Pancreas (tissue), 10 donors: ENCODE results near the gene LFNG. TPM values are rescaled to one million over a fixed set of nuclear protein-coding genes. Genes with fewer than 3 reads are reported as not detected.

Source experiments
- ATAC-seq, 4 donors: fragments of 200-7000 bp; cut with Tn5 transposase; one replicate each; pipeline versions ENCODE4 v1.8.0 to v1.9.1; 2020; ENCODE audit warnings: mild to moderate bottlenecking in 4 of 4, moderate library complexity in 4 of 4
- DNase-seq, 6 donors: peaks; one replicate each; pipeline ENCODE4 v3.0.0-alpha.2; 2020
- FAIRE-seq: peaks from 2 replicates; lab custom pipeline; 2012; peaks lifted over from hg19 to GRCh38; lab: Jason Lieb, UNC
- H3K27ac ChIP-seq, 4 donors: fragments of 200-600 bp; sonication (generic); 1 replicate in 3 of 4; 2 replicates in 1 of 4; pipeline versions ENCODE4 v1.5.0 to v1.8.0; 2020
- H3K27me3 ChIP-seq, 4 donors: fragments of 200-600 bp; one replicate each; pipeline ENCODE4 v1.8.0; 2021
- H3K36me3 ChIP-seq, 3 donors: fragments of 200-600 bp; sonication (generic) in 1 of 3; one replicate each; pipeline versions ENCODE4 v1.5.0 to v1.8.0; 2020 to 2021
- H3K4me1 ChIP-seq, 3 donors: fragments of 200-600 bp; one replicate each; pipeline ENCODE4 v1.8.0; 2021
- H3K4me3 ChIP-seq, 4 donors: fragments of 200-600 bp; sonication (generic) in 2 of 4; one replicate each; pipeline versions ENCODE4 v1.5.0 to v1.8.0; 2020 to 2021
- H3K9me3 ChIP-seq, 4 donors: fragments of 200-600 bp; one replicate each; pipeline ENCODE4 v1.8.0; 2021
- CTCF ChIP-seq, 4 donors: fragments of 200-600 bp; sonication (generic) in 3 of 4; IDR thresholded peaks; one replicate each; pipeline versions ENCODE4 v1.5.0 to v1.8.0; 2021; ENCODE audit warnings: antibody characterized with exemption in 4 of 4
- WGBS, 2 donors: extraction: QIAGEN DNeasy Blood & Tissue Kit; methylation state at CpG; one replicate each; pipeline ENCODE4 v1.1.7; 2013; 5-methylcytosine and 5-hydroxymethylcytosine counted together
- intact Hi-C, 3 donors: fragments of 100-400 bp; cut with DNase I; formaldehyde crosslinking; loops; one replicate each; pipeline versions ENCODE4 v1.11.1 to v1.14.2; 2022
- polyA plus RNA-seq, 2 donors: library from polyadenylated mRNA; stranded (reverse); fragments of 200-250 nt; gene quantifications; one replicate each; pipeline ENCODE4 v1.2.3, GENCODE V29; 2013
- total RNA-seq, 6 donors: library from RNA; stranded (reverse); fragmentation: NEBNext Ultra II Directional in 4 of 6; extraction: Animal tissue kit (Norgen Biotek cat#: 25700) in 4 of 6; gene quantifications; one replicate each; pipeline versions ENCODE4 v1.2.1 to v1.2.4, GENCODE V29; 2021 to 2023
- donor health status: healthy with polysubstance abuse.
- donor health status: DM: no; HTN: no; CAD: no; lungs with moderate emphysema.
- donor health status: DM: no; HTN: no; CAD: no.
- donor health status: control.
- donor health status: control.
- donor health status: Bipolar disorder and iron deficiency.
- donor health status: DM: yes; HTN: yes; CAD: no.
- donor health status: DM: no; HTN: no; CAD: no.
- donor health status: DM: no; HTN: no; CAD: no.
- donor health status: DM: yes; HTN: yes; CAD: no.

LFNG gene
- total and polyA plus RNA-seq, 8 donors, result 28.2 to 66.8 (median 41.1) TPM

- intact Hi-C loops, result loop anchor here in 1 of 3 donors (10.0 kb wide), 1 partner anchor 209 kb away; the partner anchor contains the start of gene AMZ1
- WGBS, 2 donors, result 87 to 92% methylated on average over 13 to 18 of the region's 18 CpGs
- Histone ChIP-seq H3K4me3 (no peak overlapping the region), H3K27me3 (no peaks in the 10 kb centered on the region), H3K36me3 (no peaks in the 10 kb centered on the region), H3K27ac (no peak overlapping the region), H3K9me3 (no peaks in the 10 kb centered on the region), H3K4me1 (peaks cover 7 to 16% (median 12%) of the 10 kb centered on the region in 3 donors)
- DNase-seq (peak in 1 of 6 donors; percentile 59), ATAC-seq (no peak), FAIRE-seq (no peak)
- no peak for TF ChIP-seq CTCF (IDR thresholded peaks at IDR 0.05)
Observed at GRCh38 chr7:2475678-2476015, 43.9 kb upstream of the LFNG start.

- no peak for FAIRE-seq
- intact Hi-C loops, result loop anchor here in 1 of 3 donors (10.0 kb wide), 1 partner anchor 209 kb away; the partner anchor contains the start of gene AMZ1
- no peak within 1 kb of the TSS for H3K4me3 ChIP-seq
- H3K9me3 ChIP-seq, result no peaks in the 10 kb centered on the region
- H3K36me3 ChIP-seq, result no peaks in the 10 kb centered on the region
- H3K27ac ChIP-seq, result no peak within 1 kb of the TSS
- H3K4me1 ChIP-seq, result peaks cover 7 to 16% (median 12%) of the 10 kb centered on the region in 3 donors
- H3K27me3 ChIP-seq, result no peaks in the 10 kb centered on the region
- DNase-seq, result no peak
- 74 to 88% methylated on average over 3 to 7 of the region's 16 CpGs for WGBS, 2 donors
- no peak for ATAC-seq
- no peak for TF ChIP-seq CTCF (IDR thresholded peaks at IDR 0.05)
Observed at GRCh38 chr7:2476298-2476697, 43.3 kb upstream of the LFNG start, which contains the start of gene GRIFIN. GRIFIN (minus strand) TSS chr7:2476398; CDS start chr7:2476383, 15 bp downstream.

GRCh38 chr7:2476776-2477446 is 42.7 kb upstream of the LFNG start:
- no peak for TF ChIP-seq CTCF (IDR thresholded peaks at IDR 0.05)
- peaks cover 7 to 16% (median 12%) of the 10 kb centered on the region in 3 donors for H3K4me1 ChIP-seq
- H3K36me3 ChIP-seq, result no peaks in the 10 kb centered on the region
- no peaks in the 10 kb centered on the region for H3K9me3 ChIP-seq
- 70 to 87% methylated on average over 24 to 25 of the region's 25 CpGs for WGBS, 2 donors
- ATAC-seq, result no peak
- no peak for DNase-seq
- H3K4me3 ChIP-seq, result no peak overlapping the region
- H3K27me3 ChIP-seq, result no peaks in the 10 kb centered on the region
- intact Hi-C loops, result loop anchor here in 1 of 3 donors (10.0 kb wide), 1 partner anchor 208 kb away; the partner anchor contains the start of gene AMZ1
- no peak for FAIRE-seq
- H3K27ac ChIP-seq, result no peak overlapping the region

- TF ChIP-seq CTCF (IDR thresholded peaks at IDR 0.05), result peak; percentile 56 to 79 (median 70)
- peaks cover 7 to 16% (median 12%) of the 10 kb centered on the region in 3 donors for H3K4me1 ChIP-seq
- H3K36me3 ChIP-seq, result no peaks in the 10 kb centered on the region
- WGBS, 2 donors, result 28 to 42% methylated on average over 34 of the region's 34 CpGs
- no peaks in the 10 kb centered on the region for H3K9me3 ChIP-seq
- H3K4me3 ChIP-seq, result no peak overlapping the region
- ATAC-seq (peak; percentile 82 to 92 (median 86)), FAIRE-seq (no peak), DNase-seq (peak; percentile 41 to 87 (median 66))
- intact Hi-C loops, result loop anchor here in 1 of 3 donors (10.0 kb wide), 1 partner anchor 207 kb away; the partner anchor contains the start of gene AMZ1
- no peaks in the 10 kb centered on the region for H3K27me3 ChIP-seq
- H3K27ac ChIP-seq, result no peak overlapping the region
Observed at GRCh38 chr7:2477447-2478398, 41.9 kb upstream of the LFNG start.
